GM18526 (cell line): ENCODE results near the gene ANGPTL4.

Source experiments
- POLR2A ChIP-seq: IDR thresholded peaks from 3 replicates; pipeline ENCODE4 v1.6.1; 2011; ENCODE audit not compliant: insufficient read length; ENCODE audit errors: extremely low read depth

ANGPTL4 gene

GRCh38 chr19:8363803-8364771 is at the start of gene ANGPTL4:
ANGPTL4 (plus strand) TSS chr19:8364155; CDS start chr19:8364322, 167 bp downstream.
- no peak for TF ChIP-seq POLR2A

- TF ChIP-seq POLR2A, result no peak
These were observed 47.4 kb upstream of the ANGPTL4 start for GRCh38 chr19:8316351-8317125.

- TF ChIP-seq POLR2A, result no peak
These were observed 44.0 kb upstream of the ANGPTL4 start for GRCh38 chr19:8319807-8320520.

GRCh38 chr19:8320564-8321066 is 43.3 kb upstream of the ANGPTL4 start:
- no peak for TF ChIP-seq POLR2A

GRCh38 chr19:8321067-8321985 is 42.6 kb upstream of the ANGPTL4 start, which contains the start of the genes NDUFA7 and RPS28:
NDUFA7 (minus strand) TSS chr19:8321375; CDS start chr19:8321358, 17 bp downstream.
RPS28 (plus strand) TSS chr19:8321496; CDS start chr19:8321531, 35 bp downstream.
- peak; percentile 93 for TF ChIP-seq POLR2A

GRCh38 chr19:8321986-8322637 is 41.8 kb upstream of the ANGPTL4 start:
- no peak for TF ChIP-seq POLR2A

- TF ChIP-seq POLR2A, result no peak
These were observed 41.3 kb upstream of the ANGPTL4 start for GRCh38 chr19:8322638-8322997.

- no peak for TF ChIP-seq POLR2A
These were observed 40.2 kb upstream of the ANGPTL4 start for GRCh38 chr19:8323781-8324185.

- peak; percentile 44 for TF ChIP-seq POLR2A
These were observed 39.5 kb upstream of the ANGPTL4 start for GRCh38 chr19:8324186-8325050.

GRCh38 chr19:8325454-8325853 is 38.5 kb upstream of the ANGPTL4 start:
- no peak for TF ChIP-seq POLR2A

GRCh38 chr19:8329996-8330395 is 34.0 kb upstream of the ANGPTL4 start:
- TF ChIP-seq POLR2A, result no peak

- no peak for TF ChIP-seq POLR2A
These were observed 32.6 kb upstream of the ANGPTL4 start for GRCh38 chr19:8331263-8331845.
